ENCODE data around the gene LPIN1.

Gene LPIN1

DNA sequence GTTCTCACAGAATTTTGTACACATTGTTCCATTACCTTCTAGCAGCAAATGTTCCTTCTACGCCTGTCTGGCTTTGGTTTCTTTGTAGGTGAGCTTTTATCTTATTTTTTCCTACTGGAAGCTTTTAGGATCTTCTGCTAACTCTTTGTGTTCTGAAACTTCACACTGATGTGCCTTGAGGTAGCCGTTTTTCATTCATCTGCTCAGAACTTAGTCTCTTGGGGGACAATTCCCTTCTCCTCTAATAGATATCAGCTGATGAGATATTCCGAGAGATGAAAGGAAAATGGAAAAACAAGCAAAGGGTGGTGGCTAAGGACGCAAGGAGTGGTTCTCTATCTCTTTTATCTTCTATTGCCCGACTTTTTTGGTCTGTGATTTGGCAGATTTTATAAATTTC, 27.8 kb upstream of the LPIN1 start:
- TF ChIP-seq, protein P1, sequence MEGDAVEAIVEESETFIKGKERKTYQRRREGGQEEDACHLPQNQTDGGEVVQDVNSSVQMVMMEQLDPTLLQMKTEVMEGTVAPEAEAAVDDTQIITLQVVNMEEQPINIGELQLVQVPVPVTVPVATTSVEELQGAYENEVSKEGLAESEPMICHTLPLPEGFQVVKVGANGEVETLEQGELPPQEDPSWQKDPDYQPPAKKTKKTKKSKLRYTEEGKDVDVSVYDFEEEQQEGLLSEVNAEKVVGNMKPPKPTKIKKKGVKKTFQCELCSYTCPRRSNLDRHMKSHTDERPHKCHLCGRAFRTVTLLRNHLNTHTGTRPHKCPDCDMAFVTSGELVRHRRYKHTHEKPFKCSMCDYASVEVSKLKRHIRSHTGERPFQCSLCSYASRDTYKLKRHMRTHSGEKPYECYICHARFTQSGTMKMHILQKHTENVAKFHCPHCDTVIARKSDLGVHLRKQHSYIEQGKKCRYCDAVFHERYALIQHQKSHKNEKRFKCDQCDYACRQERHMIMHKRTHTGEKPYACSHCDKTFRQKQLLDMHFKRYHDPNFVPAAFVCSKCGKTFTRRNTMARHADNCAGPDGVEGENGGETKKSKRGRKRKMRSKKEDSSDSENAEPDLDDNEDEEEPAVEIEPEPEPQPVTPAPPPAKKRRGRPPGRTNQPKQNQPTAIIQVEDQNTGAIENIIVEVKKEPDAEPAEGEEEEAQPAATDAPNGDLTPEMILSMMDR (IDR thresholded peaks at IDR 0.05; ENCODE audit: control extremely low read depth, extremely low read depth, low read depth, missing control alignments) = no peak
- DNase-seq (ENCODE audit: extremely low spot score) = no peak
- ChIA-PET CTCF (interaction anchor here (0.9 to 1.5 kb wide), 9 partner anchors 9 to 32 kb away, joined by 3 to 6 read pairs (median 3); no protein-coding TSS in a partner anchor), POLR2A (no interaction called here)

DNA sequence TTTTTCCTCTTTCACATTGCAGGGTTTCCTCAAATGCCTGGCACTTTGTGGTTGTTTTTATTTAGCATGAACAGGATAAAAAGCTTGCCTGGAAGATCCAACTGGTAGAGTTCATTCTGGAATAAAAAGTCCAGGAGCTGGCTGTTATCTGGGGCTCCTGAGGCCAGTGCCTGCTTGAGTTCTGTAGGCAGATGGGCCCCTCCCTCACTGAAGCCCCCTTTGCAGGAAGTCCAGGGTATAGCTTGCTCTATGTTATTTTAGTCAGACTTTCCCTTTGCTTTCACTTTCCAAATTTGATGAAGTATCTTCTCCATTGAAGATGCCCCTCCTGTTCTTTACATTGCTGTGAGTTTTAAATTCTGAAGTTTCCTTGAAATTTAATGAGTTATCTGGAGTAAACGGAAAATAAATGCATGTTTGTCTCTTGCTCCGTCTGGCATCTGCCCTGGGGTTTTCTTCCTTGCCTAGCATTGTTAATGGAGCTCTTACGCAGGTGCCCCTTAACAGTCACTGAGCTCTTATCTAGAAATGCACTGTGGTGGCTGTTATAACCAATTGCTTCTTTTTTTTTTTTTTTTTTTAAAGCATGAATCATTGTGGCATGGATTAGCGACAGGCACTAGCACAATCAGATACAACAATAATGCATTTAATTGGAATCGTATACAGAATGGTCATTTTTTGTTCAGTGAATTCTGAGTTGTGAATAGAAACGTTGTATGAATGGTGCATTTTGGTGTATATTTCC, 27.0 kb upstream of the LPIN1 start:
- POLR2A ChIA-PET = no interaction called here
- CTCF ChIA-PET = interaction anchor here (0.9 to 1.5 kb wide), 9 partner anchors 9 to 32 kb away, joined by 3 to 6 read pairs (median 3); no protein-coding TSS in a partner anchor
- TF ChIP-seq, protein P1 (IDR thresholded peaks at IDR 0.05; ENCODE audit: control extremely low read depth, extremely low read depth, low read depth, missing control alignments) = no peak
- DNase-seq (ENCODE audit: extremely low spot score) = no peak

GRCh38 chr2:11720752-11721151, 25.7 kb upstream of the LPIN1 start:
- POLR2A ChIA-PET = no interaction called here
- TF ChIP-seq, protein P1 (IDR thresholded peaks at IDR 0.05; ENCODE audit: control extremely low read depth, extremely low read depth, low read depth, missing control alignments) = no peak
- DNase-seq (ENCODE audit: extremely low spot score) = no peak
- CTCF ChIA-PET = interaction anchor here (1.2 kb wide), 1 partner anchor 21 kb away, joined by 3 read pairs; no protein-coding TSS in a partner anchor

DNA sequence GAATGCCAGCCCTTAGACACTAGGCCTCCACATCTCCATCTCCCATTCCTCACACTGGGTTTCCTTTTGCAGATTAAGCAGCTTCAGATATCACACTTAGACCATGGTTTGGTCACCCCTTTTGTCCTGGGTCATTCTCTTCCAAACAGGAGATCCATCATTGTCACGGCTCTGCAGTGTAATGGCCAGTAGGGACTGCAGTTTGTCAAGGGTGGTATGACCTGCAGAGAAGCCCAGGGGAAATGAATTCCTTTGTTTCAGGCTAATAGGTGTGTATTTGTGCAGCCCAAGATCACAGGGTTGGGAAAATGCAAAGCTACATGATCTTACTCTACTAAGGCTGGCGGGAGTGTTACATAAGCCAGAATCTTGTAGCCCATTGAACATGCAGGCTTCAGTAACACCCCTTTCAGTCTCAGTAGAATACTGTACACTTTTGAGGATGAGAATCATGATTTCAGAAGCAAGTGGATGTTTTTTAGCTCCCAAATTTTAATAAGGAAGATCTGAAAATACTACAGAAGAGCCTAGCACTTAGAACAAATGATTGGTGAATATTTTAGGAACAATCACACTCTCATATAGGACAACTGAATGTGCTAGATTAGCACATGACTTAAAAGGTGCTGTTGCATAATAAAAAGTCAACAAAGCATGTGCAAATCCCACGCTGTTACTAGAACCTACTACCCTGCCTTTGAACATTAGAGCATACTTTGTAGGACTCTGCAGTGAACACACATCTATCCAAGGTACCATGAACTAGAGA, 24.0 kb upstream of the LPIN1 start:
- ChIA-PET CTCF (interaction anchor here (1.1 to 1.6 kb wide), 2 partner anchors 35 to 63 kb away, joined by 3 read pairs; no protein-coding TSS in a partner anchor), POLR2A (no interaction called here)
- TF ChIP-seq, protein P1 (IDR thresholded peaks at IDR 0.05; ENCODE audit: control extremely low read depth, extremely low read depth, low read depth, missing control alignments) = no peak
- DNase-seq (ENCODE audit: extremely low spot score) = no peak

GRCh38 chr2:11723061-11723371, 23.4 kb upstream of the LPIN1 start:
- TF ChIP-seq, protein P1 (IDR thresholded peaks at IDR 0.05; ENCODE audit: control extremely low read depth, extremely low read depth, low read depth, missing control alignments) = no peak
- CTCF ChIA-PET = no interaction called here
- DNase-seq (ENCODE audit: extremely low spot score) = no peak
- POLR2A ChIA-PET = no interaction called here

- ChIA-PET CTCF (interaction anchor here (0.9 kb wide), 1 partner anchor 21 kb away, joined by 3 read pairs; no protein-coding TSS in a partner anchor), POLR2A (no interaction called here)
- DNase-seq (ENCODE audit: extremely low spot score) = no peak
- TF ChIP-seq, protein P1 (IDR thresholded peaks at IDR 0.05; ENCODE audit: control extremely low read depth, extremely low read depth, low read depth, missing control alignments) = no peak
These were observed 22.3 kb upstream of the LPIN1 start for GRCh38 chr2:11724151-11724550.
